ELF-1 (cell line): ENCODE data around the gene EPS8L3.
"Not testable (repeated sequence)": the region's sequence is repeated elsewhere in the genome, so short reads cannot be mapped to it uniquely, and the experiment has no call there.

Experiments
- DNase-seq: peaks from one replicate; pipeline ENCODE4 v3.0.0-alpha.2; 2016; ENCODE audit warnings: low read depth, low spot score

Gene EPS8L3

DNA sequence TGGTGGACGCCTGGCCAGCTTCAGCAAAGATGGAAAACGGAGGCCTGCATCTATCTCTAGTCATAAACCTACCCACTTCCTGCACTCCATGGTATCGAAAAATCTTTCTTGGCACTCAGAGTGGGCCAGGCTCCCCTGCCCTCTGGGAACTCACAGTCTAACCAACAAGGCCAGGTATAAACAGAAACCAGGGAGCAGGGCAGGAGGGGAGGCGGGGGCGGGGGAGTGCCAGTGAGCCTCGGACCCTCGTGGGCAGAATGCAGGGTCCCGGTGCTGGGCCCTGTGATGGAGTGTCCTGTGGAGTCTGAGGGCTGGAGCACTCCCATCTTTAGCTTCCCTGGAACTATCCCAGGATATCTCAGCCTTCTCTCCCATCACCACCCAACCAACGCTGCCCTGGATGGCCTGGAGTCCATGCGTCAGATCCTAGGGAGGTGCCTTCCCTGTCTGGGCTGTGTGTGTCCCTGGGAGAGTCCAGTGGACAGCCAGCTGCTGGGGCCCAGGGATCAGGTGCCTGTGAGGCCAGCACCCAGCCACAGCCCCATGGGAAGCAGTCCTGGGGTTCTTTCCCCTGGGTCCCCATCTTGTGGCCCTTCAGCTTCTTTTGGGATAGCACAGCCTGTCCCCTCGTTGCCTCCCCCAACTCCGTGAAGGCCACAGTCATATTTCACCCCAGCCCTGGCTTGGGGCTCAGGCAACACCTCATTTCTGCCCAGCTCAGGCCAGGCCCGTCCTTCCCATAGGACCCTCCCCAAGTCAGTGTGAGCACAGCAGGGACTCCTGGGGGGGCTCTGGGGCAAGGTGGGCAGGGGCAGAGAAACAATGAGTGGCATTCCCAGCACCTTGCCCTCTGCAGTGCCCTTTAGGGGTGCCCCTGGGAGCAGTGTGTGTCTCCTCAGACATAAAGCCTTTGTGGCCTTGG is 1.1 kb upstream of the EPS8L3 start:
- no peak for DNase-seq

- no peak for DNase-seq
Observed at GRCh38 chr1:109762821-109763645, 690 bp downstream of the EPS8L3 start.

- no peak for DNase-seq
Observed at GRCh38 chr1:109762039-109762585, 1.6 kb downstream of the EPS8L3 start.

DNA sequence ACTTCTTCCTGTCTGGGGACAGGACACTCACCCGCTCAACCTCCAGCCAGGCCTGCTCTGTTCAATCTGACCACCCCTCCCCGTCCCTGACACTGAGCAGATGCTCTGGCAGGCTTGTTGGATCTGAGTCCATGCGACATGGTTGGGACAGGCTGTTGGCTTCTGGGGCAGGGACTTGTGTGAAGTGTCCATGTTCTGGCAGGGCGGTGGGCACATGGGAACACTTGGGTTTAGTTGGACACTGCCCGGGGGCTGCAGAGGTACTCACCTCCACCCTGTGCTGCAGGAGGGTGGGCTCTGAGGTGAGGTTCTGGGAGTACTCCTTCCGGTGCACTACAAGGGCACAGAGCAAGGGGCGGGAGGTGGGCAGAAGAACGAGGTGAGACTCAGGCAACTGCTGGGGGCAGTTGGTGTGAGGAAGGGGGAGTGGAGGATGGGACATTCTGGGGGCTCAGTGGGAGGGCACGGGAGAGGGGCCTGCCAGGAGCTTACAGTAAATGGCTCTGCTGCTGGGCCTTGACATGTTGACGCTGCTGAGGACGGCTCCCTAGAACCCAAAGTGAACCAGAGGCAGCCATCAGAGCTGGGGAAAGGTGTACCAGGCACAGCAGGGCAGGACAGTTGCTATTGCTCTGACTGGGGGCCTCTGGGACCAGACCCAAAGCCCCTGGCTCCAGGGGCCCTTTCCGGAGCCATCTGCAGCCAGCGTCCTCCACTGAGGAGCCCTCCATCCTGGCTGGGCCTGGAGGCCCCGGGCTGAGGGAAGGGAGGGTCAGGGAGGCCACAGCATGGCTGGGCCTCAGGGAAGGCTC is 2.3 kb downstream of the EPS8L3 start:
- peak; percentile 27 for DNase-seq

GRCh38 chr1:109760581-109761226 is 3.0 kb downstream of the EPS8L3 start:
- peak; percentile 14 for DNase-seq

GRCh38 chr1:109759513-109760334 is 4.0 kb downstream of the EPS8L3 start:
- DNase-seq: no peak

- DNase-seq: no peak
Observed at GRCh38 chr1:109757936-109758786, 5.6 kb downstream of the EPS8L3 start.

DNA sequence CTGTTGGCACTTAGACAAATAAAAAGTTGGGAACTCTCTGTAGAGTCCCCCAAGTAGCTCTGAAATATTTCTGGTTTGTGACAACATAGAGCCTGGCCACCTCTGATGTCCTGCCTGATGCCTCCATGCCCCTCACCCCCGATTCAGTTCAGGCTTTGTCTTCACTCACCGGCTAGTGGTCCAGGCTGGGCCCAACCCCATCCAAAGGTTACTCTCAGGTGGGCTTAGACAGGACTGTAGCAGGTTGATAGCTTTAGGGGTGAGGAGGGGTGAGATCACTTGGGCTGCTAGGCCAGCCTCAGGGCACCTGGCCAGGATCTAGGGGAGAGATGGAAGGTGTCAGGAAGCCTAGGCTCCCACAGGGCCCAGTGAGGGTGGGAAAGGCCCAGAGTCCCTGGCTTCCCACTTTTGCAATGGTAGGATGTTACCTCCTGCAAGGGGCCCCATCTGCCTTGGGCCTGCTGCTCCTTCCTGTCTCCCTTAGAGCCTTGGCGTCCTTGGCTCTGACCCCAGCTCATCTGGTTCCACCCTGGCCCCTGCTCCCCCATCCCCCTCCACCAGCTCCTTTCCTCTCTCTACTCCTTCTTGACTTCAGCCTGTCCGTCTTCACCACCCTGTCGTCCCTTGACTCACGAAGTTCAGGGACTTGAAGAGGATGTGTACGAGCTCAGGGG is 6.7 kb downstream of the EPS8L3 start:
- DNase-seq: no peak

- DNase-seq: not testable (repeated sequence)
Observed at GRCh38 chr1:109756325-109756724, 7.4 kb downstream of the EPS8L3 start.

GRCh38 chr1:109754738-109755137 is 9.0 kb downstream of the EPS8L3 start:
- DNase-seq: no peak

- DNase-seq: no peak
Observed at GRCh38 chr1:109751531-109752260, 12.0 kb downstream of the EPS8L3 start.

DNA sequence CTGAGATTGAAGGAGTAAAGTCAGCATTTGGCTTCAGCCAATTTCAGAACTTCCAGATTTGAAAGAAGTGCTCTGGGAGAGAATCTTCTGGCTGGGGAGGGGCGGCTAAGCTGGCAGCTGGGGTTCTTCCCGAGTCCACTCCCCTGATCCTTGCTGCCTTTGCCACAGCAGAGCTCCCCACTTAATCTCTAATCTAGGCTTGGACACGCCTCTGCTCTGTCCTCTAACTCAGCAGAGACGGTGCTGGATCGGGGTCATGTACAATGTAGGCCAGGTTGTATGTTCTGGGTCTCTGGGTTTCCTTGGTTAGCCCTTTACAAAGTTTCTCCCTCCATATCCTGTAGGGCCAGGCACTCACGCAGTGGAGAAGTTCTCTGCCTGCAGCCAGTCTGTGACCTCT is 12.8 kb downstream of the EPS8L3 start:
- DNase-seq: no peak

DNA sequence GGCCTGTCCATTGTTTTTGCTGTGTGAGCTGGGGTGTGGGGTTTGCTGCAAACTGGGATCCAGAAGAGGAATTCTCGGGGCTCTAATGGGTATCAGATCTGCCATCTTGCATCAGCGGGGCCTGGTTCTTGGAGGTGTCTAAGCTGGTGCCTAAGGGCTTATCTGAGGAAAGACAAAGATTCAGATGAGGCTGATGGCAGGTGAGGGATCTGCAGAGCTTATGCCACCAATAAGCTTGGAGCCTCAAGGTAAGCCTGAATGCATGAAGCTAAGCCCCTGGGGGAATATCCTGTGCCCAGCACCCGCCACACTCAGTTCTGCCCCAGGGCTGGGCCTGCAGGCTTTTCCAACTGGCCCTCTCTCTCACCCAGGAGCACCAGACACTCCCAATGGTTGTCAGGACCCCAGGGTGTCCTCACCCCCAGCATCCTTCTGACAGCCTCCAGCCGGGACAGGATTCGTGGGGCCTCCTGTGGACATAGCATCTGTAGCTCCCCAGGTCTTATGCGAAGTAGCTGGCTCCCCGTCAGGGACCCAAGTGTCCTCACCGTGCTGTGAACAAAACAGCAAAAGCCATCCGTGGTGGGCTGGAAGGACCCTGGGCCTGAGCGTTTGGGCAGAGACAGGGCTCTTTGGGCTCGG is 13.4 kb downstream of the EPS8L3 start:
- no peak for DNase-seq

DNA sequence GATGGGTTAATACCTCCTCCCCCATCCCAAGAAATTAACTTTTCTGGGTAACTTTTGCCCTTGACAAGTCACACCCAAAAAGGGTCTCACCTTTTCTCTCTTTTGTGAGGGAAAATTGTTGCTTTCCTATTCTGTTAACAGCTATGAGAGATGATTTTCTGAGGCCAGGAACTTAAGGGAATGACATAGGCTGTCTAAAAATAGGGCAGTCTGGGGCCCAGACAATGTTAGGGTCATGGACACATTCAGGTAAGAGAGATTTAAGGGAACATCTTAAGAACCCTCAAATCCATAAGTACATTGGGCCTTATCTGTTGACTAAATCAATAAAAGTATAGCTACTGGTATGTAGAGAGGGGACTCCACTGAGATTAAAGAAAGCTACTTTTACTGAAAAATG is 14.5 kb downstream of the EPS8L3 start:
- DNase-seq: no peak

DNA sequence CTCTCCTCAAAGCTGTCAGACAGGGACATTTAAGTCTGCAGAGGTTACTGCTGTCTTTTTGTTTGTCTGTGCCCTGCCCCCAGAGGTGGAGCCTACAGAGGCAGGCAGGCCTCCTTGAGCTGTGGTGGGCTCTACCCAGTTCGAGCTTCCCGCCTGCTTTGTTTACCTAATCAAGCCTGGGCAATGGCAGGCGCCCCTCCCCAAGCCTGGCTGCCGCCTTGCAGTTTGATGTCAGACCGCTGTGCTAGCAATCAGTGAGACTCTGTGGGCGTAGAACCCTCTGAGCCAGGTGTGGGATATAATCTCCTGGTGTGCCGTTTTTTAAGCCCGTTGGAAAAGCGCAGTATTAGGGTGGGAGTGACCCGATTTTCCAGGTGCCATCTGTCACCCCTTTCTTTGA is 15.4 kb downstream of the EPS8L3 start:
- not testable (repeated sequence) for DNase-seq

DNA sequence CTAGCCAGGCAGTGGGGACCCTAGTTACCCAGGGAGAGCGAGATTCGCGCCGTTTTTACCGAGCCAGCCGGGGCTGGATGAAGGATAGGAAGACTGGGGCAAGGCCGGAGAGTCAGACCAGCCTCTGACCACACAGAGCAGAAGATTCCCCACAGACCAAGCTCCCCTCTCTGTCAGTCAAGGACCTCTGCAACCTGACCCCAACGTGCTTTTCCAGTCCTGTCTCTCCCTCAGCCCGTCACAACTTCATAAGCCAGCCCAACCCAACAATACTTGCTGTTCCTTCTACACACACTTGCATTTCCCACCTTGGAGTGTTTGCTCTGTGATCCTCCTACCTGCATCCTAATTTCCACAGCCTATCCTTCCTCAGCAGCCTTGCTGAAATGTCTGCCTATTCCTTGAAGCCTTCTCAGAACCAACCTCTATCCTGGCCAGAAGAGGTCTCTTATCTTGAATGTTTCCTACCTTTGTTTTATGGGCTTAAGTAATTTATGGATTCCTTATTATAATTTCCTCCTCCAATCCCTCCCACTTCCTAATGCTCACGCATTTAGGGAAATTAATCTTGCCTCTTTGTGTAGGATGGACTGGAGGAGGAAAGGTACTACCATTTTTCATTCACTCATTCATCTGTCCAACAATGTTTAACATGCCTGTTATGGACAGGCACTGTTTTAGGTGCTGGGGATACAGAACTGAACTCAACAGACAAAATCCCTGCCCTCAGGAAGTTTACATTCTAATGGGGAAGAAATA is 22.9 kb downstream of the EPS8L3 start, which contains the start of gene GSTM3:
GSTM3 (minus strand) TSS at position 424 of the 759 bp plus-strand sequence. CDS start 751 bp downstream, outside the sequence.
- no peak for DNase-seq
